ENCODE results near the gene OSBPL8. TPM values are rescaled to one million over a fixed set of nuclear protein-coding genes. Genes with fewer than 3 reads are reported as not detected.

Gene OSBPL8
- total RNA-seq, 3 donors from 2014 or later = 77.6 to 89.1 (median 87.2) TPM

DNA sequence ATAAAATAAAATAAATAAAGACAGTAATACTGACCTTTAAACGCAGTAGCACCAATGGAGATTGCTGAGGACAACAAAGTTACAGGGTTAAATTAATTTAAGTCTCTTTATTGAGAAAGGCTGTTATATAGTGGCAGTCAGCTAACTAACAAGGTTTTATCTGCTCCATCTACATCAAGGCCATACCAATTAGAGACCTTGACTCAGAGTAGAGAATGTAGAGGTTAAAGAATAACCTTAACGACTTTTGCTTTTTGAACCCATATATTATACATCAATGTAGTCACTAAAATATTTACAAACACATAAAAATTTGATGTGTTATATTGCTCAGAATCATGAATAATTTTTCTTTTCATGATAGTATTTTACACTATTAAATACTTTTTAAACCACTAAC is 21.6 kb downstream of the OSBPL8 start:
- DNase-seq (ENCODE audit: low spot score in 2 of 2) = no peak
- intact Hi-C loops (cut with DNase I; ENCODE audit: low total_unique reads) = no loop called here
- H3K4me1 ChIP-seq = no peaks in the 10 kb centered on the region
- H3K4me3 ChIP-seq = no peak overlapping the region
- H3K27me3 ChIP-seq = no peaks in the 10 kb centered on the region
- H3K36me3 ChIP-seq = no peaks in the 10 kb centered on the region
- no peaks in the 10 kb centered on the region for H3K9me3 ChIP-seq
- H3K27ac ChIP-seq = no peak overlapping the region
- no peak for TF ChIP-seq POLR2A (IDR thresholded peaks at IDR 0.05)
- TF ChIP-seq, protein P1, sequence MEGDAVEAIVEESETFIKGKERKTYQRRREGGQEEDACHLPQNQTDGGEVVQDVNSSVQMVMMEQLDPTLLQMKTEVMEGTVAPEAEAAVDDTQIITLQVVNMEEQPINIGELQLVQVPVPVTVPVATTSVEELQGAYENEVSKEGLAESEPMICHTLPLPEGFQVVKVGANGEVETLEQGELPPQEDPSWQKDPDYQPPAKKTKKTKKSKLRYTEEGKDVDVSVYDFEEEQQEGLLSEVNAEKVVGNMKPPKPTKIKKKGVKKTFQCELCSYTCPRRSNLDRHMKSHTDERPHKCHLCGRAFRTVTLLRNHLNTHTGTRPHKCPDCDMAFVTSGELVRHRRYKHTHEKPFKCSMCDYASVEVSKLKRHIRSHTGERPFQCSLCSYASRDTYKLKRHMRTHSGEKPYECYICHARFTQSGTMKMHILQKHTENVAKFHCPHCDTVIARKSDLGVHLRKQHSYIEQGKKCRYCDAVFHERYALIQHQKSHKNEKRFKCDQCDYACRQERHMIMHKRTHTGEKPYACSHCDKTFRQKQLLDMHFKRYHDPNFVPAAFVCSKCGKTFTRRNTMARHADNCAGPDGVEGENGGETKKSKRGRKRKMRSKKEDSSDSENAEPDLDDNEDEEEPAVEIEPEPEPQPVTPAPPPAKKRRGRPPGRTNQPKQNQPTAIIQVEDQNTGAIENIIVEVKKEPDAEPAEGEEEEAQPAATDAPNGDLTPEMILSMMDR (IDR thresholded peaks at IDR 0.05) = no peak
- TF ChIP-seq POLR2AphosphoS5 (IDR thresholded peaks at IDR 0.05) = no peak

DNA sequence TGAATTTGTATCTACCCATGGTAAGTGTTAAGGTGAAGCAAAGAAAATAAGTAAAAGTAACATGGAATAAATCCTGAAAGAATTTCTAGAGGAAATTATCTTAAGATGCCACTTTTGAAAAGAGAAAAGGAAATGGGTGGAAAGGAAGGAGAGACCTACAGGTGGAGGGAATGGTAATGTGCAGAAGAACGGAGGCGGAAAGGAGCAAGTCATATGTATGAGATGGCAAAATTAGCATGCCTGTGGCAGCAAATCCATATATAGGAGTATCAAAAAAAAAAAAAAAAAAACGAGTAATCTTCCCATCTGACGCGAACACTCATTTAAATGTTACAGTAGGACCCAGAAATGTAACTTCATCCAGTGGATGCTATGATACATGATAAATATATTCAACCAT is 23.0 kb downstream of the OSBPL8 start:
- H3K27me3 ChIP-seq = no peaks in the 10 kb centered on the region
- no peaks in the 10 kb centered on the region for H3K4me1 ChIP-seq
- no peak overlapping the region for H3K27ac ChIP-seq
- no peak overlapping the region for H3K4me3 ChIP-seq
- no peaks in the 10 kb centered on the region for H3K36me3 ChIP-seq
- no peaks in the 10 kb centered on the region for H3K9me3 ChIP-seq
- TF ChIP-seq POLR2AphosphoS5 (IDR thresholded peaks at IDR 0.05) = no peak
- TF ChIP-seq, protein P1 (IDR thresholded peaks at IDR 0.05) = no peak
- no peak for TF ChIP-seq POLR2A (IDR thresholded peaks at IDR 0.05)
- intact Hi-C loops (cut with DNase I; ENCODE audit: low total_unique reads) = no loop called here
- DNase-seq (ENCODE audit: low spot score in 2 of 2) = no peak

GRCh38 chr12:76535170-76535569 is 24.4 kb downstream of the OSBPL8 start:
- Histone ChIP-seq H3K4me1 (no peaks in the 10 kb centered on the region), H3K36me3 (no peaks in the 10 kb centered on the region), H3K4me3 (no peak overlapping the region), H3K27me3 (no peaks in the 10 kb centered on the region), H3K9me3 (no peaks in the 10 kb centered on the region), H3K27ac (no peak overlapping the region)
- intact Hi-C loops (cut with DNase I; ENCODE audit: low total_unique reads) = no loop called here
- no peak for DNase-seq (ENCODE audit: low spot score in 2 of 2)
- TF ChIP-seq POLR2AphosphoS5 (IDR thresholded peaks at IDR 0.05) (no peak), POLR2A (IDR thresholded peaks at IDR 0.05) (no peak)
- TF ChIP-seq, protein P1 (IDR thresholded peaks at IDR 0.05) = no peak

- H3K36me3 ChIP-seq = no peaks in the 10 kb centered on the region
- intact Hi-C loops (cut with DNase I; ENCODE audit: low total_unique reads) = no loop called here
- no peaks in the 10 kb centered on the region for H3K27me3 ChIP-seq
- H3K4me1 ChIP-seq = no peaks in the 10 kb centered on the region
- H3K4me3 ChIP-seq = no peak overlapping the region
- no peak for DNase-seq (ENCODE audit: low spot score in 2 of 2)
- no peak overlapping the region for H3K27ac ChIP-seq
- H3K9me3 ChIP-seq = no peaks in the 10 kb centered on the region
- no peak for TF ChIP-seq POLR2A (IDR thresholded peaks at IDR 0.05)
- TF ChIP-seq, protein P1 (IDR thresholded peaks at IDR 0.05) = no peak
- no peak for TF ChIP-seq POLR2AphosphoS5 (IDR thresholded peaks at IDR 0.05)
These were observed 26.2 kb downstream of the OSBPL8 start for GRCh38 chr12:76533331-76533730.

- no peaks in the 10 kb centered on the region for H3K36me3 ChIP-seq
- no peaks in the 10 kb centered on the region for H3K4me1 ChIP-seq
- no peak overlapping the region for H3K4me3 ChIP-seq
- TF ChIP-seq POLR2A (IDR thresholded peaks at IDR 0.05) (no peak), POLR2AphosphoS5 (IDR thresholded peaks at IDR 0.05) (no peak)
- TF ChIP-seq, protein P1 (IDR thresholded peaks at IDR 0.05) = no peak
- intact Hi-C loops (cut with DNase I; ENCODE audit: low total_unique reads) = no loop called here
- no peaks in the 10 kb centered on the region for H3K27me3 ChIP-seq
- H3K9me3 ChIP-seq = no peaks in the 10 kb centered on the region
- H3K27ac ChIP-seq = no peak overlapping the region
- DNase-seq (ENCODE audit: low spot score in 2 of 2) = no peak
These were observed 27.1 kb downstream of the OSBPL8 start for GRCh38 chr12:76532520-76532919.

Data from breast epithelium (tissue), 4 donors.